GM13977 (cell line): ENCODE measurements around the gene MRGPRX1.
"Not testable (repeated sequence)": the region's sequence is repeated elsewhere in the genome, so short reads cannot be mapped to it uniquely, and the experiment has no call there.

Experiments used
- DNase-seq: peaks from one replicate; pipeline ENCODE4 v3.0.0; 2012; ENCODE audit warnings: low spot score
- in situ Hi-C: fragments of 300-500 bp; cut with MboI; formaldehyde crosslinking; loops from one replicate; pipeline ENCODE4 v1.12.0; 2022; ENCODE audit warnings: low sequenced_read_pairs, low pct_unique_long_range_greater_than_20kb, mixed read lengths, inconsistent platforms; ENCODE audit not compliant: unreplicated experiment
- TF ChIP-seq, protein P1 (sequence below): IDR thresholded peaks from 2 replicates; pipeline ENCODE4 v1.5.1; 2012; ENCODE audit warnings: mild to moderate bottlenecking, control low read depth; ENCODE audit not compliant: insufficient read depth; ENCODE audit errors: extremely low read depth, missing control alignments

MRGPRX1 gene

DNA sequence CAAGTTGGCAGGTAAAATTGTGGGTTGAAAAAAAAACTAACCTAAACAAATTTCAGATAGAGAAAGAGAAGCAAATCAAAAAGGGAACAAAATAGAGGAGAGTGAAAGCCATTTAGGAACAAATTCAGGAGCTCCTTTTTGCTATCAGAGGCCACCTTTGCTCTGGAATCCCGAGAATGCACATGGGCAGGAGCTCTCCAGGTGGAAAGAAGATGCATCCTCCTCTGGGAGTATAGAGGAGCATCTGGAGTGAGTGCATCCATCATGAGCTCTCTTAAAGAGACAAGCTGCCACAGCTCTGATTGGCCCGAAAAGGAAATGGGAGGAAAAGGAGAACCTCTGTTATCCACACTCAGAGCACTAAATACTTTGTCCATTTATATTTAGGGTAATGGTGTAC, 26.3 kb downstream of the MRGPRX1 start:
- TF ChIP-seq, protein P1, sequence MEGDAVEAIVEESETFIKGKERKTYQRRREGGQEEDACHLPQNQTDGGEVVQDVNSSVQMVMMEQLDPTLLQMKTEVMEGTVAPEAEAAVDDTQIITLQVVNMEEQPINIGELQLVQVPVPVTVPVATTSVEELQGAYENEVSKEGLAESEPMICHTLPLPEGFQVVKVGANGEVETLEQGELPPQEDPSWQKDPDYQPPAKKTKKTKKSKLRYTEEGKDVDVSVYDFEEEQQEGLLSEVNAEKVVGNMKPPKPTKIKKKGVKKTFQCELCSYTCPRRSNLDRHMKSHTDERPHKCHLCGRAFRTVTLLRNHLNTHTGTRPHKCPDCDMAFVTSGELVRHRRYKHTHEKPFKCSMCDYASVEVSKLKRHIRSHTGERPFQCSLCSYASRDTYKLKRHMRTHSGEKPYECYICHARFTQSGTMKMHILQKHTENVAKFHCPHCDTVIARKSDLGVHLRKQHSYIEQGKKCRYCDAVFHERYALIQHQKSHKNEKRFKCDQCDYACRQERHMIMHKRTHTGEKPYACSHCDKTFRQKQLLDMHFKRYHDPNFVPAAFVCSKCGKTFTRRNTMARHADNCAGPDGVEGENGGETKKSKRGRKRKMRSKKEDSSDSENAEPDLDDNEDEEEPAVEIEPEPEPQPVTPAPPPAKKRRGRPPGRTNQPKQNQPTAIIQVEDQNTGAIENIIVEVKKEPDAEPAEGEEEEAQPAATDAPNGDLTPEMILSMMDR: no peak
- in situ Hi-C loops: no loop called here
- no peak for DNase-seq

DNA sequence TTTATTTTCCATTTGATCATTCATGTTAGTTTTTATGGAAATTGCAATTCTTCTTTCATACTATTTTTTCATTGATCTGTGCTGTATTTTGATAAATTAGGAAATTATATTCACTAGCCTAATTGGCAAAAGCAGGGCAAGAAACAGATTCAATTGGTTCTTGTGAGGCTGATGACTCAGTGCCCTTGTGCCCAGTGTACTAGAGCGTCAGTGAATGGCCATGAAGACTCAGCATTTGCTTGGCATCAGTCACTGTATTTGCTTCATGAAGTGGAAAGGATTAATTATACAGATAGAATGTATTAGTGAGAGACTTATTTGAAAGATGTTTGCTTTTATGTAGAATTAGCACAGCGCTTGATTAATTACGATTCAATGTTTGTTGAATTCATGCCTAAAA, 31.8 kb downstream of the MRGPRX1 start:
- DNase-seq: no peak
- in situ Hi-C loops: no loop called here
- TF ChIP-seq, protein P1: no peak

DNA sequence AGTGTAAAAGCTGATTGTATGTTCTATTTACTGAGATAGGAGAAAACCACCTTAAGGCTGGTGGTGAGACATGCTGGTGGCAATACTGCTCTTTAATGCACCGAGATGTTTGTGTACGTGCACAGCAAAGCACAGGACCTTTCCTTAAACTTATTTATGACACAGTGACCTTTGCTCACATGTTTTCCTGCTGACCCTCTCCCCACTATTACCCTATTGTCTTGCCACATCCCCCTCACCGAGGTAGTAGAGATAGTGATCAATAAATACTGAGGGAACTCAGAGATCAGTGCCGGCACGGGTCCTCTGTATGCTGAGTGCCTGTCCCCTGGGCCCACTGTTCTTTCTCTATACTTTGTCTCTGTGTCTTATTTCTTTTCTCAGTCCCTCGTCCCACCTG, 38.6 kb downstream of the MRGPRX1 start:
- DNase-seq, in situ Hi-C loops: not testable (repeated sequence)

DNA sequence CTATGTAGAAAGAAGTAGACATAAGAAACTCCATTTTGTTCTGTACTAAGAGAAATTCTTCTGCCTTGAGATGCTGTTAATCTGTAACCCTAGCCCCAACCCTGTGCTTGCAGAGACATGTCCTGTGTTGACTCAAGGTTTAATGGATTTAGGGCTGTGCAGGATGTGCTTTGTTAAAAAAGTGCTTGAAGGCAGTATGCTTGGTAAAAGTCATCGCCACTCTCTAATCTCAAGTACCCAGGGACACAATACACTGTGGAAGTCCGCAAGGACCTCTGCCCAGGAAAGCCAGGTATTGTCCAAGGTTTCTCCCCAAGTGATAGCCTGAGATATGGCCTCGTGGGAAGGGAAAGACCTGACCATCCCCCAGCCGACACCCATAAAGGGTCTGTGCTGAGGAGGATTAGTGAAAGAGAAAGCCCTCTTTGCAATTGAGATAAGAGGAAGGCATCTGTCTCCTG, 39.0 kb downstream of the MRGPRX1 start:
- DNase-seq, in situ Hi-C loops: not testable (repeated sequence)

DNA sequence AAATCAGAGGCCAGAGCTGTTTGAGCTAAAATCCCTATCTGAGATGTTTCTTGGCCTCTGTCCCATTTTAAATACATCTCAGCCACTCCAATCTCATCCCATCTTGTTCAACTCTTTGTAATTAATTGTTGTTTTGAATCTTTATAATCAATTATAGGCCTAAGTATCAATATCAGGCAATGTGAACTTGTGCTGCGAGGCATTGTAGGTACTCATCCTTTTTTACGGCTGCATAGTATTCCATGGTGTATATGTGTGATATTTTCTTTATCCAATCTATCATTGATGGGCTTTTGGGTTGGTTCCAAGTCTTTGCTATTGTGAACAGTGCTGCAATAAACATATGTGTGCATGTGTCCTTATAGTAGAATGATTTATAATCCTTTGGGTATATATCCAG, 47.5 kb downstream of the MRGPRX1 start:
- in situ Hi-C loops, DNase-seq: not testable (repeated sequence)

DNA sequence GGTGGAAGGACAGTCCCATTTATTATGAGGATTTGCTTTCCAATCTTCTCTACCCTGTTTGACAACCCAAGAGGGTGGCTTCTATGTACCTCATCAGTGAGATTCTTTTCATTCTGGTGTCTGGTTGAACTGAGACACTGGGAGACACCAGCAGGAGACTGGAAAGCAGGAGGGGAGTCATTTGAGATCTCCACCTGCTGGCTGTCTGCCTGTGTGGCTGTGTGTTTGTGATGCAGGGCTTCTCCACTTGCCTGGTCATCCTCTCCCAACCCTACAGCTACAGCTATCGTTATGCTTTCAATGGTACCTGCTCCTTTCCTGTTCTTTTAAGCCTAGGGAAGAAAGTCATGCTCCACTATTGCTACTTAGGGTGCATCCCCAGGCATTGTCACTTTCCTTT, 48.6 kb downstream of the MRGPRX1 start:
- in situ Hi-C loops: no loop called here
- TF ChIP-seq, protein P1: no peak
- DNase-seq: no peak
